Measurements from ENCODE around the gene TMEM121B.
"Not testable (repeated sequence)": the region's sequence is repeated elsewhere in the genome, so short reads cannot be mapped to it uniquely, and the experiment has no call there.

Gene TMEM121B

GRCh38 chr22:17121233-17122195 lies at the start of gene TMEM121B:
Gene TMEM121B, minus strand, starts transcription at chr22:17121360. Its CDS starts 233 bp downstream, at chr22:17121127.
- DNase-seq: peak in 1 of 2 experiments; percentile 56

GRCh38 chr22:17167486-17167885 lies 46.3 kb upstream of the TMEM121B start:
- DNase-seq: no peak

GRCh38 chr22:17164392-17165024 lies 43.3 kb upstream of the TMEM121B start:
- no peak for DNase-seq

GRCh38 chr22:17162731-17163130 lies 41.6 kb upstream of the TMEM121B start:
- no peak for DNase-seq

- DNase-seq: no peak
Measured at GRCh38 chr22:17161991-17162390, 40.8 kb upstream of the TMEM121B start.

- DNase-seq: peak in 1 of 2 experiments; percentile 19
Measured at GRCh38 chr22:17159504-17159951, 38.4 kb upstream of the TMEM121B start.

GRCh38 chr22:17158568-17159503 lies 37.7 kb upstream of the TMEM121B start, which contains the start of gene HDHD5:
Gene HDHD5, minus strand, starts transcription at chr22:17159277. Its CDS starts 26 bp downstream, at chr22:17159251.
- DNase-seq: peak in 1 of 2 experiments; percentile 26

- DNase-seq: no peak
Measured at GRCh38 chr22:17158176-17158567, 37.0 kb upstream of the TMEM121B start.

GRCh38 chr22:17157714-17158113 lies 36.6 kb upstream of the TMEM121B start:
- no peak for DNase-seq

- DNase-seq: no peak
Measured at GRCh38 chr22:17155941-17156340, 34.8 kb upstream of the TMEM121B start.

- DNase-seq: no peak
Measured at GRCh38 chr22:17152971-17153370, 31.8 kb upstream of the TMEM121B start.

GRCh38 chr22:17152340-17152739 lies 31.2 kb upstream of the TMEM121B start:
- DNase-seq: no peak

GRCh38 chr22:17149076-17149815 lies 28.1 kb upstream of the TMEM121B start:
- DNase-seq: no peak

GRCh38 chr22:17147458-17147857 lies 26.3 kb upstream of the TMEM121B start:
- not testable (repeated sequence) for DNase-seq

- no peak for DNase-seq
Measured at GRCh38 chr22:17145021-17145680, 24.0 kb upstream of the TMEM121B start.

- no peak for DNase-seq
Measured at GRCh38 chr22:17143826-17144225, 22.7 kb upstream of the TMEM121B start.

GRCh38 chr22:17143101-17143500 lies 21.9 kb upstream of the TMEM121B start:
- DNase-seq: no peak

- no peak for DNase-seq
Measured at GRCh38 chr22:17140826-17141766, 19.9 kb upstream of the TMEM121B start.

GRCh38 chr22:17140022-17140421 lies 18.9 kb upstream of the TMEM121B start:
- DNase-seq: no peak

- no peak for DNase-seq
Measured at GRCh38 chr22:17138513-17138912, 17.4 kb upstream of the TMEM121B start.

All from cerebellar nuclear complex (tissue), 1 donor.